GM21528 (cell line): ENCODE data around the gene HOXA3.

Experiments used
- ATAC-seq: cut with Tn5 transposase; IDR thresholded peaks from one replicate; pipeline ENCODE4 v1.9.1; 2021; ENCODE audit warnings: mild to moderate bottlenecking, moderate library complexity; ENCODE audit not compliant: unreplicated experiment, low FRiP score

Gene HOXA3

GRCh38 chr7:27179503-27180430 is 27.4 kb upstream of the HOXA3 start:
- no peak for ATAC-seq

- no peak for ATAC-seq
Measured at GRCh38 chr7:27179030-27179429, 26.6 kb upstream of the HOXA3 start.

GRCh38 chr7:27178366-27178765 is 26.0 kb upstream of the HOXA3 start:
- ATAC-seq, result no peak

- ATAC-seq, result no peak
Measured at GRCh38 chr7:27177795-27178320, 25.5 kb upstream of the HOXA3 start.

- ATAC-seq, result no peak
Measured at GRCh38 chr7:27176962-27177794, 24.8 kb upstream of the HOXA3 start.

- no peak for ATAC-seq
Measured at GRCh38 chr7:27176524-27176845, 24.1 kb upstream of the HOXA3 start.

GRCh38 chr7:27175626-27176523 is 23.5 kb upstream of the HOXA3 start:
- ATAC-seq, result no peak

- ATAC-seq, result no peak
Measured at GRCh38 chr7:27174874-27175625, 22.7 kb upstream of the HOXA3 start.

- ATAC-seq, result no peak
Measured at GRCh38 chr7:27173956-27174873, 21.8 kb upstream of the HOXA3 start, which contains the start of gene HOXA10. HOXA10 (minus strand) TSS chr7:27174320; CDS start chr7:27174306, 14 bp downstream.

- ATAC-seq, result no peak
Measured at GRCh38 chr7:27173511-27173955, 21.1 kb upstream of the HOXA3 start.

GRCh38 chr7:27172823-27173510 is 20.6 kb upstream of the HOXA3 start:
- ATAC-seq, result no peak

- ATAC-seq, result no peak
Measured at GRCh38 chr7:27172315-27172774, 20.0 kb upstream of the HOXA3 start.

GRCh38 chr7:27171637-27172314 is 19.4 kb upstream of the HOXA3 start:
- no peak for ATAC-seq

GRCh38 chr7:27171325-27171636 is 18.9 kb upstream of the HOXA3 start:
- no peak for ATAC-seq

- ATAC-seq, result no peak
Measured at GRCh38 chr7:27170426-27171324, 18.3 kb upstream of the HOXA3 start.

GRCh38 chr7:27169658-27170425 is 17.5 kb upstream of the HOXA3 start:
- ATAC-seq, result no peak
